SK-N-SH (cell line): ENCODE measurements around the gene MORC3. TPM values are rescaled to one million over a fixed set of nuclear protein-coding genes. Genes with fewer than 3 reads are reported as not detected.

ENCODE experiments used
- CTCF ChIA-PET: fragments of 300-600, 350-600 bp; formaldehyde crosslinking; extraction: SDS; loops from one replicate; lab custom pipeline; 2021; lab: Yijun Ruan, JAX
- POLR2A ChIA-PET: fragments of 350-600 bp; sonication (Branson Sonifier 250); formaldehyde crosslinking; extraction: SDS; loops from one replicate; lab custom pipeline; 2020; ENCODE audit warnings: antibody characterized with exemption, inconsistent platforms; lab: Yijun Ruan, JAX
- DNase-seq: peaks from one replicate; pipeline ENCODE4 v3.0.0; 2012
- H2AFZ ChIP-seq: fragments of 200-600 bp; sonication (generic); 2 replicates; pipeline ENCODE4 v1.8.1; 2016; ENCODE audit warnings: antibody characterized with exemption, mild to moderate bottlenecking, low read depth
- H3F3A ChIP-seq: fragments of 200-600 bp; sonication (generic); replicated peaks from 2 replicates; pipeline ENCODE3; 2016; ENCODE audit warnings: antibody characterized with exemption, mild to moderate bottlenecking; ENCODE audit not compliant: insufficient read depth
- H3K27ac ChIP-seq, 2 experiments: fragments of 200-500 bp in 1 of 2; fragments of 200-600 bp in 1 of 2; sonication (Bioruptor generic) in 1 of 2; sonication (generic), shearing (Covaris generic) in 1 of 2; 2 replicates each; pipeline versions ENCODE4 v1.5.1 to v1.6.1; 2014 to 2016; ENCODE audit warnings: low read depth in 2 of 2, inconsistent platforms in 1 of 2, low read length in 1 of 2, mild to moderate bottlenecking in 1 of 2, mixed read lengths in 1 of 2
- H3K27me3 ChIP-seq: fragments of 200-600 bp; sonication (generic), shearing (Covaris generic); 2 replicates; pipeline ENCODE4 v1.6.1; 2016; ENCODE audit warnings: mixed run types; ENCODE audit not compliant: insufficient read depth
- H3K36me3 ChIP-seq, 2 experiments: fragments of 200-500 bp in 1 of 2; fragments of 200-600 bp in 1 of 2; sonication (Bioruptor generic) in 1 of 2; sonication (generic) in 1 of 2; replicated peaks in 1 of 2; 2 replicates each; pipeline versions ENCODE3 to v1.5.1; 2014 to 2016; ENCODE audit warnings: low read length in 1 of 2, mild to moderate bottlenecking in 1 of 2; ENCODE audit not compliant: insufficient read depth in 2 of 2, control insufficient read depth in 1 of 2
- H3K4me1 ChIP-seq, 2 experiments: fragments of 200-500 bp in 1 of 2; fragments of 200-600 bp in 1 of 2; sonication (Bioruptor generic) in 1 of 2; sonication (generic), shearing (Covaris generic) in 1 of 2; 2 replicates each; pipeline versions ENCODE4 v1.5.1 to v1.6.1; 2014 to 2016; ENCODE audit warnings: low read depth in 1 of 2, low read length in 1 of 2, mixed run types in 1 of 2; ENCODE audit not compliant: insufficient read depth in 2 of 2, control insufficient read depth in 1 of 2
- H3K4me2 ChIP-seq: fragments of 200-600 bp; sonication (generic), shearing (Covaris generic); 2 replicates; pipeline ENCODE4 v1.6.1; 2017; ENCODE audit warnings: mixed run types
- H3K4me3 ChIP-seq, 2 experiments: fragments of 200-500 bp in 1 of 2; fragments of 200-600 bp in 1 of 2; sonication (Bioruptor generic) in 1 of 2; sonication (generic), shearing (Covaris generic) in 1 of 2; 2 replicates each; pipeline versions ENCODE4 v1.5.1 to v1.8.1; 2014 to 2016; ENCODE audit warnings: low read depth in 2 of 2, inconsistent platforms in 1 of 2, low read length in 1 of 2, mild to moderate bottlenecking in 1 of 2, mixed read lengths in 1 of 2, moderate library complexity in 1 of 2
- H3K79me2 ChIP-seq: fragments of 200-600 bp; sonication (generic); 2 replicates; pipeline ENCODE4 v1.8.1; 2017; ENCODE audit warnings: mild to moderate bottlenecking; ENCODE audit not compliant: insufficient read depth
- H3K9ac ChIP-seq: fragments of 200-600 bp; sonication (generic); 2 replicates; pipeline ENCODE4 v1.6.1; 2017; ENCODE audit warnings: mixed run types
- H3K9me2 ChIP-seq: fragments of 200-600 bp; sonication (generic); 2 replicates; pipeline ENCODE4 v1.6.1; 2017; ENCODE audit warnings: mixed run types
- H3K9me3 ChIP-seq: fragments of 200-600 bp; sonication (generic); 2 replicates; pipeline ENCODE4 v1.6.1; 2017; ENCODE audit warnings: mixed run types, mild to moderate bottlenecking, moderate library complexity
- H4K20me1 ChIP-seq: fragments of 200-600 bp; sonication (generic); 2 replicates; pipeline ENCODE4 v1.6.1; 2017; ENCODE audit warnings: mild to moderate bottlenecking, mixed run types; ENCODE audit not compliant: insufficient read depth
- ELF1 ChIP-seq: IDR thresholded peaks from 2 replicates; pipeline ENCODE4 v1.4.0; 2012
- EP300 ChIP-seq, 2 experiments: IDR thresholded peaks; 2 replicates each; pipeline versions ENCODE4 v1.4.0 to v1.6.1; 2012; ENCODE audit warnings: borderline replicate concordance in 1 of 2, low read depth in 1 of 2, low read length in 1 of 2
- FOXM1 ChIP-seq: IDR thresholded peaks from 2 replicates; pipeline ENCODE4 v1.4.0; 2012; ENCODE audit warnings: low read depth, mild to moderate bottlenecking
- GATA2 ChIP-seq: sonication (generic); formaldehyde crosslinking; IDR thresholded peaks from 2 replicates; pipeline ENCODE4 v1.5.0; 2020; ENCODE audit warnings: mild to moderate bottlenecking, missing genetic modification reagents
- JUND ChIP-seq: IDR thresholded peaks from 2 replicates; pipeline ENCODE4 v1.4.0; 2012
- MXI1 ChIP-seq: IDR thresholded peaks from 2 replicates; pipeline ENCODE4 v1.6.1; 2012; ENCODE audit warnings: mild to moderate bottlenecking, low read depth, low read length, improper control_type of control experiment
- PBX3 ChIP-seq: IDR thresholded peaks from 2 replicates; pipeline ENCODE4; 2012
- RAD21 ChIP-seq: IDR thresholded peaks from 2 replicates; pipeline ENCODE4 v1.6.1; 2012; ENCODE audit warnings: mild to moderate bottlenecking, low read length
- SIN3A ChIP-seq: IDR thresholded peaks from 2 replicates; pipeline ENCODE4 v1.6.1; 2012; ENCODE audit warnings: low read depth, mild to moderate bottlenecking, low read length, moderate library complexity, borderline replicate concordance
- ZBTB33 ChIP-seq: IDR thresholded peaks from 2 replicates; pipeline ENCODE4 v1.4.0; 2012; ENCODE audit warnings: low read depth, borderline replicate concordance
- WGBS: methylation state at CpG from one replicate; pipeline ENCODE4 v1.1.6; 2017; ENCODE audit warnings: low lambda C conversion rate; 5-methylcytosine and 5-hydroxymethylcytosine counted together
- polyA plus RNA-seq, 3 experiments: library from polyadenylated mRNA; depleted of rRNA; stranded (reverse); fragments of >200 nt; gene quantifications; 2 replicates each; pipeline ENCODE4 v1.2.3, GENCODE V29; 2012
- TF ChIP-seq, protein P1 (sequence below): IDR thresholded peaks from 2 replicates; pipeline ENCODE4 v1.4.0; 2012; ENCODE audit warnings: low read depth
- TF ChIP-seq, protein P2 (sequence below): fragments of 200-600 bp; sonication (generic); IDR thresholded peaks from 2 replicates; pipeline ENCODE4 v1.6.1; 2017; ENCODE audit warnings: antibody characterized with exemption, mild to moderate bottlenecking, moderate library complexity

Gene MORC3
- polyA plus RNA-seq, 1 of the 3 experiments (the other 2 are of a cell fraction) = 8.2 TPM

GRCh38 chr21:36320421-36321324 lies 676 bp downstream of the MORC3 start:
- 2% methylated on average over 18 of the region's 62 CpGs for WGBS
- H3K79me2 ChIP-seq = peaks cover 50% of the 10 kb centered on the region
- peak; percentile 81 for DNase-seq

More at GRCh38 chr21:36320421-36321324, 676 bp downstream of the MORC3 start:
- H3K4me2 ChIP-seq = peak overlapping the region; percentile 95
- TF ChIP-seq ELF1 (0 out of 2 replicates have a peak, but pooled peaks have one; percentile 9), JUND (no peak), FOXM1 (no peak), RAD21 (no peak), ZBTB33 (no peak), GATA2 (CRISPR knock-in tag) (0 out of 2 replicates have a peak, but pooled peaks have one; percentile 3), MXI1 (peak; percentile 51), PBX3 (peak; percentile 39; the same call in 1 of the 2 replicates), SIN3A (peak; percentile 69; the same call in 1 of the 2 replicates), EP300 (IDR thresholded peaks at IDR 0.05; ENCODE audit: borderline replicate concordance in 1 of 2, low read depth in 1 of 2, low read length in 1 of 2) (no peak)
- TF ChIP-seq, protein P1, sequence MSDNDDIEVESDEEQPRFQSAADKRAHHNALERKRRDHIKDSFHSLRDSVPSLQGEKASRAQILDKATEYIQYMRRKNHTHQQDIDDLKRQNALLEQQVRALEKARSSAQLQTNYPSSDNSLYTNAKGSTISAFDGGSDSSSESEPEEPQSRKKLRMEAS = peak; percentile 37; the same call in 1 of the 2 replicates
- TF ChIP-seq, protein P2, sequence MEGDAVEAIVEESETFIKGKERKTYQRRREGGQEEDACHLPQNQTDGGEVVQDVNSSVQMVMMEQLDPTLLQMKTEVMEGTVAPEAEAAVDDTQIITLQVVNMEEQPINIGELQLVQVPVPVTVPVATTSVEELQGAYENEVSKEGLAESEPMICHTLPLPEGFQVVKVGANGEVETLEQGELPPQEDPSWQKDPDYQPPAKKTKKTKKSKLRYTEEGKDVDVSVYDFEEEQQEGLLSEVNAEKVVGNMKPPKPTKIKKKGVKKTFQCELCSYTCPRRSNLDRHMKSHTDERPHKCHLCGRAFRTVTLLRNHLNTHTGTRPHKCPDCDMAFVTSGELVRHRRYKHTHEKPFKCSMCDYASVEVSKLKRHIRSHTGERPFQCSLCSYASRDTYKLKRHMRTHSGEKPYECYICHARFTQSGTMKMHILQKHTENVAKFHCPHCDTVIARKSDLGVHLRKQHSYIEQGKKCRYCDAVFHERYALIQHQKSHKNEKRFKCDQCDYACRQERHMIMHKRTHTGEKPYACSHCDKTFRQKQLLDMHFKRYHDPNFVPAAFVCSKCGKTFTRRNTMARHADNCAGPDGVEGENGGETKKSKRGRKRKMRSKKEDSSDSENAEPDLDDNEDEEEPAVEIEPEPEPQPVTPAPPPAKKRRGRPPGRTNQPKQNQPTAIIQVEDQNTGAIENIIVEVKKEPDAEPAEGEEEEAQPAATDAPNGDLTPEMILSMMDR = no peak
- H3K4me3 ChIP-seq = peak overlapping the region; percentile 65 to 80
- no peaks in the 10 kb centered on the region for H3K9me3 ChIP-seq
- peak overlapping the region; percentile 1; the same call in 1 of the 2 replicates for H2AFZ ChIP-seq
- H3K27ac ChIP-seq = peak overlapping the region; percentile 85 to 91
- H3K9ac ChIP-seq = peak overlapping the region; percentile 87
- ChIA-PET CTCF (interaction anchor here (0.8 to 2.6 kb wide), 4 partner anchors 10 to 180 kb away, joined by 3 to 14 read pairs (median 8); no protein-coding TSS in a partner anchor), POLR2A (interaction anchor here (0.7 to 1.5 kb wide), 3 partner anchors 27 to 261 kb away, joined by 3 to 5 read pairs (median 4); no protein-coding TSS in a partner anchor)
- H4K20me1 ChIP-seq = peaks cover 46% of the 10 kb centered on the region
- no peaks in the 10 kb centered on the region for H3K9me2 ChIP-seq
- H3K4me1 ChIP-seq = peaks cover 0 to 6% of the 10 kb centered on the region in 2 experiments; a peak in 3 of 4 replicates
- H3K36me3 ChIP-seq = peaks cover 2 to 8% of the 10 kb centered on the region in 2 experiments
- H3K27me3 ChIP-seq = no peaks in the 10 kb centered on the region
- H3F3A ChIP-seq = peaks cover 26% of the 10 kb centered on the region
